ENCODE results near the gene SPEM1.
A peak's percentile ranks its signal among the peaks of the same experiment; 100 is the strongest.

Gene SPEM1

DNA sequence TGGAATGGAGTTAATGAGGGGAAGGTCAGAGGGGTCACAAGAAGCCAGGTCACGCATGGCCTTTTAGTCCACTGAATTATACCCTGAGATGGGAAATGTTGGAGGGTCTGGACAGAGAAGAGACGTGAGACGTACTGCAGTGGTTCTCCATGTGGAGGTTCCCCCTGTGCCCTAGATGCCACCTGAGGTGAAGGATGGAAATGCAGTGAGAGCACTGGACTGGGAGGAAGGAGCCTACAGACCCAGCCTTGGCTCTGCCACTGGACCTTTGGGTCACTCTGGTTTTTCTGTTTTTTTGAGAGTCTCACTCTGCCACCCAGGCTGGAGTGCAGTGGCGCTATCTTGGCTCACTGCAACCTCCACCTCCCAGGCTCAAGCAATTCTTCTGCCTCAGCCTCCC is 24.0 kb upstream of the SPEM1 start:
- ChIA-PET CTCF (no interaction called here), POLR2A (interaction anchor here (0.9 kb wide), 1 partner anchor 8 kb away, joined by 4 read pairs; the partner anchor contains the start of gene TMEM256)
- DNase-seq (ENCODE audit: extremely low spot score): no peak
- TF ChIP-seq ARNT (IDR thresholded peaks at IDR 0.05) (no peak), TARDBP (IDR thresholded peaks at IDR 0.05) (no peak), ZNF384 (IDR thresholded peaks at IDR 0.05) (no peak), LEF1 (IDR thresholded peaks at IDR 0.05; ENCODE audit: borderline replicate concordance) (no peak), FOXA1 (IDR thresholded peaks at IDR 0.05) (no peak), ELF4 (IDR thresholded peaks at IDR 0.05) (no peak), SUZ12 (IDR thresholded peaks at IDR 0.05) (no peak), FOXK2 (IDR thresholded peaks at IDR 0.05) (no peak), NFRKB (IDR thresholded peaks at IDR 0.05) (no peak), FOXM1 (IDR thresholded peaks at IDR 0.05; ENCODE audit: borderline replicate concordance) (no peak), BHLHE40 (IDR thresholded peaks at IDR 0.05; ENCODE audit: borderline replicate concordance) (no peak), HDGF (IDR thresholded peaks at IDR 0.05; ENCODE audit: borderline replicate concordance) (no peak)
- TF ChIP-seq, protein P1, sequence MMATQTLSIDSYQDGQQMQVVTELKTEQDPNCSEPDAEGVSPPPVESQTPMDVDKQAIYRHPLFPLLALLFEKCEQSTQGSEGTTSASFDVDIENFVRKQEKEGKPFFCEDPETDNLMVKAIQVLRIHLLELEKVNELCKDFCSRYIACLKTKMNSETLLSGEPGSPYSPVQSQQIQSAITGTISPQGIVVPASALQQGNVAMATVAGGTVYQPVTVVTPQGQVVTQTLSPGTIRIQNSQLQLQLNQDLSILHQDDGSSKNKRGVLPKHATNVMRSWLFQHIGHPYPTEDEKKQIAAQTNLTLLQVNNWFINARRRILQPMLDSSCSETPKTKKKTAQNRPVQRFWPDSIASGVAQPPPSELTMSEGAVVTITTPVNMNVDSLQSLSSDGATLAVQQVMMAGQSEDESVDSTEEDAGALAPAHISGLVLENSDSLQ (IDR thresholded peaks at IDR 0.05): no peak

DNA sequence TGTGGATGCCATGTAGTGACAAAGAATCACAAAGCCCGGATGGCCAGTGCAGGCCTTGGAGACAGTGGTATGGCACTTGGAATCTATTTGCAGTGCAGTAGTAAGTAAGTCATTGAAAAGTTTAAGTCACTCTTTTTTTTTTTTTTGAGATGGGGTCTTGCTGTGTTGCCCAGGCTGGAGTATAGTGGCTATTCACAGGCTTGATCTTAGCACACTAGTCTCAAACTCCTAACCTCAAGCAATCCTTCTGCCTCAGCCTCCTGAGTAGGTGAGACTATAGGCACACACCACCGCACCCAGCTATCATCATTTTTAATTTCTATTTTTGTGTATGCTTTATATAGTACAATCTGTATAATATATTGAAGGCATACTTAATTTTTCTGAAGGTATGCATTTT is 21.5 kb upstream of the SPEM1 start:
- POLR2A ChIA-PET: interaction anchor here (1.2 to 1.6 kb wide), 5 partner anchors 10 to 148 kb away, joined by 3 to 4 read pairs (median 3); no protein-coding TSS in a partner anchor
- no peak for TF ChIP-seq FOXK2 (IDR thresholded peaks at IDR 0.05)
- no peak for TF ChIP-seq LEF1 (IDR thresholded peaks at IDR 0.05; ENCODE audit: borderline replicate concordance)
- no peak for TF ChIP-seq ELF4 (IDR thresholded peaks at IDR 0.05)
- TF ChIP-seq ZNF384 (IDR thresholded peaks at IDR 0.05): peak; percentile 57; the same call in 1 of the 2 replicates
- no peak for DNase-seq (ENCODE audit: extremely low spot score)
- CTCF ChIA-PET: no interaction called here

DNA sequence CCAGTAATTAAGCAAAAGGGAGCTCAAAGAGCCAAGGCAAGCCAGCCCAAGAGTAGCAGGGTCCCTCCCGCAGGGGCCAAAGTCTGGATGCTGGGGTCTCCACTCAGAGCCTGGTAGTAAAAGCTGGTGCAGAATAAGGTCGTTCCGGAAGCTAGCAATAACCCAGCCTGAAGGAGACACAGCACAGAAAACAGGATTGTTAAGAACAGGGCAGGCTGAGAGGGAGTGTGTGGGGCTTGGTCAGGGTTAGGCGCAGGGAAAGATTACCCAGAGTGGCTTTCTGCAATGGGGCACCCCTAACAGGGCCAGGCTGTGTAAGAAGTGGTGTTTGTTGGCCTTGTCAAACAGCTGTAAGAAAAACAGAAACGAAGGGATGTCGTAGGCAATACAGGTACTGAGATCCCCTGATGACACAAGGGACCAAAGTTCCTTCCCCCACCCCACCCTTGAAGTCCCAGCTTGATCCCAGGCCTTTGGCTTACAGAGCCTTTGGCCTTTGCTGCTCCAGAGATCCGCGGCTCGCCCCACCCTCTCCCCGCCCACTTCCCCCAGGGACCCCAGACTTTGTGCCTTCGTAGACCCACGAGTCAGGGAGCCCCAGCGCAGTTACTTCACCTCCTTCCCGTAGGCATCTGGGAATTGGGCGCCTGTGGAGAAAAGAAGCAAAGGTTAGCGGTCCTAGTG is 16.9 kb upstream of the SPEM1 start:
- TF ChIP-seq, protein P1 (IDR thresholded peaks at IDR 0.05): no peak
- no peak for TF ChIP-seq LEF1 (IDR thresholded peaks at IDR 0.05; ENCODE audit: borderline replicate concordance)
- TF ChIP-seq ELF4 (IDR thresholded peaks at IDR 0.05): no peak
- TF ChIP-seq L3MBTL2 (conservative IDR thresholded peaks at IDR 0.05): no peak
- no peak for TF ChIP-seq FOXM1 (IDR thresholded peaks at IDR 0.05; ENCODE audit: borderline replicate concordance)
- TF ChIP-seq ZNF384 (IDR thresholded peaks at IDR 0.05): no peak
- no peak for TF ChIP-seq SP1 (IDR thresholded peaks at IDR 0.05)
- no peak for TF ChIP-seq SUZ12 (IDR thresholded peaks at IDR 0.05)
- ChIA-PET CTCF (interaction anchor here (0.6 kb wide), 1 partner anchor 856 kb away, joined by 4 read pairs; no protein-coding TSS in a partner anchor), POLR2A (interaction anchor here (1.0 to 2.1 kb wide), 7 partner anchors 15 to 136 kb away, joined by 3 to 25 read pairs (median 5); partner anchors contain the start of gene CHRNB1)
- no peak for DNase-seq (ENCODE audit: extremely low spot score)

DNA sequence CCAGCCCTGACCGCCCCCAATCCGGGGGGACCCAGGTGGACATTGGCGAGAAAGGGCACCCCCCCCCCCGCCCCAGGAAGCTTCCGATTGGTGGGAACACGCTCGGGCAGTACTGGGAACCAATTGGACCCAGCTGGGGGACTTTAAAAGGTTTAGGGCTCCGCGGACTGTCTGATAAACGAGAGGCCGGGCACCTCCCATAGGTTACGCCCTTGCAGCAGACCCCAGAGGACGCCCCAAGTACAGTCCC is 16.5 kb upstream of the SPEM1 start:
- CTCF ChIA-PET: interaction anchor here (0.6 kb wide), 3 partner anchors 43 to 855 kb away, joined by 3 to 4 read pairs (median 3); no protein-coding TSS in a partner anchor

DNA sequence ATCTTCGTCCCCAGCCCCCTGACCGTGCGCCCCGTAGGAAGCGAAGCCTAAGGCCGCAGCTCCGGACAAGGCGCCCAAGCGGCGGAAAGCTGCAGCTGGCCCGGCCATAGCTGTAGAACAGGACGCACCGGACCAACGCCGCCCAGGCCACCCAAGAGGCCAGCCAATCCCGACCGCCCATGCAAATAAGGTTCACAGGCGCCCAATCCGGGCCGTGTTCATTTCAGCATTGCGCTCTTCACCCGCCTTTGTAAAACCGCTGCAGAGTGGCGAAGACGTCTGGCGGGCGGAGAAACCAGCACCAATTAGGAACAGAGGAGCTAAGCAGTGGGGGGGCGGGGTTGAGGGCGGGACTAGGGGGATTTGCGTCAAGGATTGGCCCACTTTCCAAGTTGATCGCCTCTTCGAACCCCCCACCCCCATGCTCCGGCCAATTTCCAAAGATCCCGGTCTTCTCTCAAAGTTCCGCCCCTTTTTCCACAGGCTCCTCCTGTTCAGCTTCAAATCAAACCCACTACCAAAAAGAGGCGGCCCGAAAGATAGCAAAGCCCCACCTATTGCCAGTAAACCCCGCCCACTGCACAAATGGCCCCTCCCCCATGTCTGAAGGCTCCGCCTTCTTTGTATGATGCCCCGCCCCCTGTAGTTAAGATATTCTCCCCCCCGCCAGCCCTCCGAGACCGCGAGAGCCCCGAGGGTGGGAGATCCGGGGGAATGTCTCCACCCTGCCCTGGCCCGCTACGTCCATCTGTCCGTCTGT is 16.0 kb upstream of the SPEM1 start, which contains the start of gene TMEM256:
Gene TMEM256 (minus strand): TSS at position 121 of the 760 bp plus-strand sequence. CDS start 13 bp downstream, at position 108.
- DNase-seq (ENCODE audit: extremely low spot score): peak; percentile 93
- ChIA-PET CTCF (interaction anchor here (0.6 kb wide), 3 partner anchors 43 to 855 kb away, joined by 3 to 4 read pairs (median 3); no protein-coding TSS in a partner anchor), POLR2A (interaction anchor here (0.6 to 2.1 kb wide), 27 partner anchors 8 to 283 kb away, joined by 3 to 25 read pairs (median 4); partner anchors contain the start of genes CHRNB1, PLSCR3, POLR2A and TMEM102)
- TF ChIP-seq SP1 (IDR thresholded peaks at IDR 0.05) (0 out of 2 replicates have a peak, but pooled peaks have one; percentile 38), HDGF (IDR thresholded peaks at IDR 0.05; ENCODE audit: borderline replicate concordance) (peak; percentile 45; the same call in 1 of the 2 replicates), ARNT (IDR thresholded peaks at IDR 0.05) (no peak), FOXA1 (IDR thresholded peaks at IDR 0.05) (no peak)

More for the DNA sequence above, 16.5 kb upstream of the SPEM1 start:
- peak; percentile 30 for DNase-seq (ENCODE audit: extremely low spot score)
- POLR2A ChIA-PET: interaction anchor here (0.6 to 2.1 kb wide), 26 partner anchors 8 to 284 kb away, joined by 3 to 25 read pairs (median 4); partner anchors contain the start of genes CHRNB1, PLSCR3, TMEM102 and TP53
- TF ChIP-seq TARDBP (IDR thresholded peaks at IDR 0.05): no peak
- no peak for TF ChIP-seq FOXA1 (IDR thresholded peaks at IDR 0.05)
- TF ChIP-seq FOXK2 (IDR thresholded peaks at IDR 0.05): no peak

DNA sequence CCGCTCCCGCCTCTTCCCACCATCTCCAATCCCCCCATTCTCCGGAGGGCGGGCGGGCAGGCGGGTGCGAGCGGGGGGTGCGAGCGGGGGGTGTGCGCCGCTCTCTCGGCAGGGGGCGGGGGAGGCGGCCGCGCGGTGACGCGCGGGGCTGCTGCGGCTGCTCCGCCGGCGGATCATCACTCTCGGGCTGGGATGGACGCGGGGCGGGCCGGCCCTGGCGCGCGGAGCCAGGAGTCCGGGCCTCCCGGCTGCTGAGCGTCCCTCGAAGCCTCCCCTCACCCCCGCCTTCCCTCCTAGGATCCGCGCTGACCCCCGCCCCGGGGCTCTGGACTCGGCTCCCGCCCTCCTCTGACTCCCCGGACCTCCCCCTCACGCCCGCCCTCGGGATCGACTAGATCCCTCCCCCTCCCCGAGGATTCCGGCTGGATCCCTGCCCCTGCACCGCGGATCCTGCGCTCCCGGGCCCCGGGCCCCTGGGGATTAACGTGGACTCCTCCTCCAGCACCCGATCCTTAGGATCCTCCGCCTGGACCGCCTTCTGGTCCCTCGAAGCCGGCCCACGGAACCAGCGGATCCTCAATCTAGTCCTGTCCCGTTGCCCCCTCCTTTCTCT is 15.3 kb upstream of the SPEM1 start:
- POLR2A ChIA-PET: interaction anchor here (0.8 to 2.1 kb wide), 15 partner anchors 11 to 281 kb away, joined by 3 to 25 read pairs (median 4); partner anchors contain the start of genes CHRNB1, PLSCR3, POLR2A and TMEM102
- peak; percentile 42 for DNase-seq (ENCODE audit: extremely low spot score)
- TF ChIP-seq ZNF384 (IDR thresholded peaks at IDR 0.05): no peak
- TF ChIP-seq, protein P1 (IDR thresholded peaks at IDR 0.05): no peak
- no peak for TF ChIP-seq LEF1 (IDR thresholded peaks at IDR 0.05; ENCODE audit: borderline replicate concordance)
- TF ChIP-seq FOXA1 (IDR thresholded peaks at IDR 0.05): no peak
- no peak for TF ChIP-seq L3MBTL2 (conservative IDR thresholded peaks at IDR 0.05)
- no peak for TF ChIP-seq HDGF (IDR thresholded peaks at IDR 0.05; ENCODE audit: borderline replicate concordance)
- TF ChIP-seq TARDBP (IDR thresholded peaks at IDR 0.05): no peak
- no peak for TF ChIP-seq BHLHE40 (IDR thresholded peaks at IDR 0.05; ENCODE audit: borderline replicate concordance)
- TF ChIP-seq CTBP1 (IDR thresholded peaks at IDR 0.05; ENCODE audit: borderline replicate concordance): no peak
- no peak for TF ChIP-seq SUZ12 (IDR thresholded peaks at IDR 0.05)
- CTCF ChIA-PET: no interaction called here

All from HEK293T (cell line).